OCI-LY7 (cell line): ENCODE measurements around the gene ZNRF1. TPM values are rescaled to one million over a fixed set of nuclear protein-coding genes. Genes with fewer than 3 reads are reported as not detected.

ENCODE experiments used
- BruUV-seq: library from RNA; stranded (reverse); fragments of 400-500 nt; replicated peaks from 2 replicates; lab custom pipeline; 2021; lab: Mats Ljungman, UMichigan
- CTCF ChIA-PET: fragments of 300-600 bp; sonication (Branson Sonifier 250); formaldehyde crosslinking; loops from one replicate; lab custom pipeline; 2022; ENCODE audit warnings: antibody characterized with exemption; ENCODE audit not compliant: unreplicated experiment; lab: Charles Lee
- POLR2A ChIA-PET: fragments of 300-600 bp; sonication (Branson Sonifier 250); formaldehyde crosslinking; loops from one replicate; lab custom pipeline; 2022; ENCODE audit warnings: antibody characterized with exemption; lab: Charles Lee
- DNase-seq: peaks from one replicate; pipeline ENCODE4 v3.0.0-alpha.2; 2015; ENCODE audit warnings: low spot score
- H2AFZ ChIP-seq: fragments of 200-600 bp; sonication (generic), shearing (Covaris generic); 2 replicates; pipeline ENCODE4 v1.6.1; 2014; ENCODE audit warnings: mild to moderate bottlenecking, antibody characterized with exemption, low read length, moderate library complexity
- H3K27ac ChIP-seq: fragments of 200-600 bp; sonication (generic); 2 replicates; pipeline ENCODE4 v1.5.1; 2014; ENCODE audit warnings: mixed run types, low read depth, mild to moderate bottlenecking, moderate library complexity, low read length, inconsistent platforms; ENCODE audit not compliant: poor library complexity, severe bottlenecking
- H3K36me3 ChIP-seq: fragments of 200-600 bp; sonication (generic); 2 replicates; pipeline ENCODE4 v1.6.1; 2014; ENCODE audit warnings: mild to moderate bottlenecking, antibody characterized with exemption, low read length, moderate library complexity, mixed read lengths; ENCODE audit not compliant: insufficient read depth
- H3K4me1 ChIP-seq: fragments of 200-600 bp; sonication (generic); 2 replicates; pipeline ENCODE4 v1.5.1; 2014; ENCODE audit warnings: mild to moderate bottlenecking, low read length; ENCODE audit not compliant: insufficient read depth, poor library complexity, severe bottlenecking
- H3K4me2 ChIP-seq: fragments of 200-600 bp; sonication (generic); 2 replicates; pipeline ENCODE4 v1.6.1; 2014; ENCODE audit warnings: mild to moderate bottlenecking, low read length
- H3K4me3 ChIP-seq: fragments of 200-600 bp; sonication (generic); 2 replicates; pipeline ENCODE4 v1.5.1; 2014; ENCODE audit warnings: mild to moderate bottlenecking, low read depth, low read length; ENCODE audit not compliant: poor library complexity, severe bottlenecking
- H3K79me2 ChIP-seq: fragments of 200-600 bp; sonication (generic); 2 replicates; pipeline ENCODE4 v1.6.1; 2016; ENCODE audit warnings: low read depth, mild to moderate bottlenecking, low read length, moderate library complexity, mixed read lengths; ENCODE audit not compliant: insufficient read depth
- H3K9me2 ChIP-seq: fragments of 200-600 bp; sonication (generic); 2 replicates; pipeline ENCODE4 v1.6.1; 2016; ENCODE audit warnings: mild to moderate bottlenecking, low read length, mixed read lengths; ENCODE audit not compliant: insufficient read depth
- H3K9me3 ChIP-seq: fragments of 200-600 bp; sonication (generic); 2 replicates; pipeline ENCODE4 v1.6.1; 2014; ENCODE audit warnings: mild to moderate bottlenecking, mixed run types, low read length, mixed read lengths
- H4K20me1 ChIP-seq: fragments of 200-600 bp; sonication (generic); 2 replicates; pipeline ENCODE4 v1.6.1; 2014; ENCODE audit warnings: mild to moderate bottlenecking, antibody characterized with exemption, low read length, moderate library complexity, mixed read lengths; ENCODE audit not compliant: insufficient read depth
- CTCF ChIP-seq: fragments of 200-600 bp; sonication (generic); conservative IDR thresholded peaks from 2 replicates; pipeline ENCODE4 v1.5.1; 2014; ENCODE audit warnings: mild to moderate bottlenecking, antibody characterized with exemption, low read length, moderate library complexity, mixed read lengths
- EZH2phosphoT487 ChIP-seq: fragments of 200-600 bp; sonication (generic); IDR thresholded peaks from 2 replicates; pipeline ENCODE4 v1.6.1; 2018; ENCODE audit warnings: low read depth, borderline replicate concordance, mild to moderate bottlenecking, mixed run types, antibody characterized with exemption, low read length, moderate library complexity, mixed read lengths
- intact Hi-C: fragments of 100-400 bp; cut with micrococcal nuclease; formaldehyde crosslinking; loops from one replicate; pipeline ENCODE4 v1.10.0; 2022; ENCODE audit not compliant: unreplicated experiment
- total RNA-seq, 2 experiments: library from RNA; depleted of rRNA in 1 of 2; stranded (reverse); fragments of >200 nt in 1 of 2; shearing (Covaris generic) in 1 of 2; gene quantifications; 2 replicates each; pipeline ENCODE4 v1.2.3, GENCODE V29; 2014 to 2022

The ZNRF1 gene
- total RNA-seq, 2 experiments from 2014 or later, result 11.8 to 23.7 TPM

GRCh38 chr16:75114179-75114945 is 115.5 kb downstream of the ZNRF1 start:
- H3K4me1 ChIP-seq, result peaks cover 26% of the 10 kb centered on the region
- no peak overlapping the region for H3K4me2 ChIP-seq
- no peaks in the 10 kb centered on the region for H3K36me3 ChIP-seq
- no TSS peak for BruUV-seq
- H2AFZ ChIP-seq, result no peak overlapping the region
- ChIA-PET POLR2A (no interaction called here), CTCF (no interaction called here)
- intact Hi-C loops, result no loop called here
- H3K27ac ChIP-seq, result no peak overlapping the region
- TF ChIP-seq EZH2phosphoT487, result no peak
- no peak for TF ChIP-seq CTCF
- no peak for DNase-seq
- no peak overlapping the region for H3K4me3 ChIP-seq
- no peaks in the 10 kb centered on the region for H4K20me1 ChIP-seq
- no peaks in the 10 kb centered on the region for H3K9me2 ChIP-seq
- no peaks in the 10 kb centered on the region for H3K79me2 ChIP-seq
- no peaks in the 10 kb centered on the region for H3K9me3 ChIP-seq

DNA sequence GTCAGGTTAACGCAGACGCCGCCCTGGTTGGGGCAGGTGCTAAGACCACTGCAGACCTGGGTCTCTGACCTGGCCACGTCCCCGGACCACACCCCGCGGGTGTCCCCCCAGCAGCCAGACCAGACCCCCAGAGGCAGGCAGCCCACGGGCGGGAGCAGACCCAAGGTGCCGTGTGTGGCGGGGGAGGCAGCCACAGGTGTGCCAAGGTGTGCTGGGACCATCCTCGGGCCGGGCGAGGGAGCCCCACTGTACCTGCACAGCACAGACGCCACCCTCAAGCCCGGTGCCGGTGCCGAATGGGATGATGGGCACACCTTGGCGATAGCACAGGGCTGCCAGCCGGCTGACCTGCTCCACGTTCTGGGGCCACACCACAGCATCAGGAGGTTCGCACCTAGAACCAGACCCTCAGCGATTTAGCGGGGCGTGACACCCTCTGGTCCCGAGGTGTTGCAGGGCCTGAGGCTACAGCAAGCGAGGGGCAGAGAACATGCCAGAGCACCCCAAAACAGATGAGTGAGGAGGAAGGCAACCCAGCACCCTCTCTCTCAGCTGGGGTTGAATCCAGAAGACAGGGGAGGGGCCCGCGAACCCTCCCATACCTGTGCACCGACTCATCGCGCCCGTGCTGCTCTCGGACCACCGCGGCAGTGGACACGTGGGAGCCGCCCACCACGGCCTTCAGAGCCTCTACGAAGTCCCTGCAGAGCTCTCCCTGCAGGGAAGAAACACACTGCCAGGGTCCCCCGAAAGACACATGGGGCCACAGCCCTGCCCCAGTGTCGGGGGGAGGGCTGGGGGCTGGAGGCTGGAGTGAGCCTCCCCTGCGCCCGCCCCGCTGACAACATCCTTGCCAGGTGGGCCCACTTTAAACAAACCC is 116.4 kb downstream of the ZNRF1 start:
- POLR2A ChIA-PET, result no interaction called here
- Histone ChIP-seq H3K4me2 (no peak overlapping the region), H2AFZ (no peak overlapping the region), H3K4me1 (peaks cover 18% of the 10 kb centered on the region), H3K36me3 (no peaks in the 10 kb centered on the region), H3K27ac (no peak overlapping the region), H3K9me3 (no peaks in the 10 kb centered on the region), H3K79me2 (no peaks in the 10 kb centered on the region), H3K9me2 (no peaks in the 10 kb centered on the region), H4K20me1 (no peaks in the 10 kb centered on the region), H3K4me3 (no peak overlapping the region)
- BruUV-seq, result no TSS peak
- no peak for DNase-seq
- TF ChIP-seq CTCF, result no peak
- TF ChIP-seq EZH2phosphoT487, result no peak
- CTCF ChIA-PET, result no interaction called here
- intact Hi-C loops, result no loop called here
